GM10847 (cell line): Measurements from ENCODE around the gene PCSK2.

Experiments
- POLR2A ChIP-seq: IDR thresholded peaks from 2 replicates; pipeline ENCODE4 v1.6.1; 2011; ENCODE audit not compliant: insufficient read length; ENCODE audit errors: extremely low read depth

PCSK2 gene

GRCh38 chr20:17344790-17345189 lies 118.0 kb downstream of the PCSK2 start:
- no peak for TF ChIP-seq POLR2A

GRCh38 chr20:17345321-17345720 lies 118.5 kb downstream of the PCSK2 start:
- TF ChIP-seq POLR2A = no peak

GRCh38 chr20:17350321-17350720 lies 123.5 kb downstream of the PCSK2 start:
- TF ChIP-seq POLR2A = no peak

GRCh38 chr20:17357238-17357637 lies 130.4 kb downstream of the PCSK2 start:
- no peak for TF ChIP-seq POLR2A

- no peak for TF ChIP-seq POLR2A
These were observed 132.0 kb downstream of the PCSK2 start for GRCh38 chr20:17358854-17359253.

GRCh38 chr20:17364681-17365080 lies 137.8 kb downstream of the PCSK2 start:
- no peak for TF ChIP-seq POLR2A

GRCh38 chr20:17365831-17366230 lies 139.0 kb downstream of the PCSK2 start:
- TF ChIP-seq POLR2A = no peak

- TF ChIP-seq POLR2A = no peak
These were observed 142.7 kb downstream of the PCSK2 start for GRCh38 chr20:17369506-17369905.

- TF ChIP-seq POLR2A = no peak
These were observed 146.1 kb downstream of the PCSK2 start for GRCh38 chr20:17372806-17373440.

GRCh38 chr20:17374086-17374485 lies 147.2 kb downstream of the PCSK2 start:
- TF ChIP-seq POLR2A = no peak

- TF ChIP-seq POLR2A = no peak
These were observed 149.2 kb downstream of the PCSK2 start for GRCh38 chr20:17376031-17376430.

GRCh38 chr20:17377231-17377630 lies 150.4 kb downstream of the PCSK2 start:
- TF ChIP-seq POLR2A = no peak

GRCh38 chr20:17379651-17380050 lies 152.8 kb downstream of the PCSK2 start:
- TF ChIP-seq POLR2A = no peak

GRCh38 chr20:17380801-17381200 lies 154.0 kb downstream of the PCSK2 start:
- TF ChIP-seq POLR2A = no peak

- TF ChIP-seq POLR2A = no peak
These were observed 154.9 kb downstream of the PCSK2 start for GRCh38 chr20:17381724-17382123.

GRCh38 chr20:17385798-17386197 lies 159.0 kb downstream of the PCSK2 start:
- no peak for TF ChIP-seq POLR2A

- TF ChIP-seq POLR2A = no peak
These were observed 163.8 kb downstream of the PCSK2 start for GRCh38 chr20:17390655-17391054.
